ENCODE results near the gene IRAK4. TPM values are rescaled to one million over a fixed set of nuclear protein-coding genes. Genes with fewer than 3 reads are reported as not detected.
A peak's percentile ranks its signal among the peaks of the same experiment; 100 is the strongest.

IRAK4 gene
- total and polyA plus RNA-seq, 2 experiments from 2014 or later, result 5.1 to 15.9 TPM

GRCh38 chr12:43723134-43723533 lies 35.6 kb upstream of the IRAK4 start:
- Histone ChIP-seq H4K20me1 (ENCODE audit: insufficient read depth, poor library complexity, severe bottlenecking) (no peaks in the 10 kb centered on the region), H3K36me3 (replicated peaks; ENCODE audit: insufficient read depth, low read depth) (no peaks in the 10 kb centered on the region), H3K27me3 (no peaks in the 10 kb centered on the region), H3K27ac (no peak overlapping the region), H2AFZ (no peak overlapping the region), H3K4me3 (no peak overlapping the region), H3K4me2 (no peak overlapping the region), H3K9me3 (ENCODE audit: low read depth) (no peaks in the 10 kb centered on the region), H3K9me2 (replicated peaks; ENCODE audit: insufficient read depth) (no peaks in the 10 kb centered on the region), H3K4me1 (ENCODE audit: insufficient read depth) (no peaks in the 10 kb centered on the region), H3K79me2 (no peaks in the 10 kb centered on the region)
- no peak for TF ChIP-seq EZH2 (IDR thresholded peaks at IDR 0.05; ENCODE audit: borderline replicate concordance)
- TF ChIP-seq CTCF (IDR thresholded peaks at IDR 0.05; ENCODE audit: poor library complexity), result no peak
- no peak for TF ChIP-seq EZH2phosphoT487 (IDR thresholded peaks at IDR 0.05; ENCODE audit: low read depth, severe bottlenecking, unreplicated experiment)
- DNase-seq (ENCODE audit: low spot score), result no peak

GRCh38 chr12:43728117-43728516 lies 30.6 kb upstream of the IRAK4 start:
- no peak overlapping the region for H3K4me2 ChIP-seq
- H3K9me2 ChIP-seq (replicated peaks; ENCODE audit: insufficient read depth), result no peaks in the 10 kb centered on the region
- H3K27me3 ChIP-seq, result no peaks in the 10 kb centered on the region
- H3K4me1 ChIP-seq (ENCODE audit: insufficient read depth), result no peaks in the 10 kb centered on the region
- H3K9me3 ChIP-seq (ENCODE audit: low read depth), result no peaks in the 10 kb centered on the region
- no peak for DNase-seq (ENCODE audit: low spot score)
- WGBS (ENCODE audit: low lambda C conversion rate, missing lambda C conversion rate), result 56% methylated on average over 2 of the region's 2 CpGs
- no peaks in the 10 kb centered on the region for H3K79me2 ChIP-seq
- H3K4me3 ChIP-seq, result no peak overlapping the region
- H2AFZ ChIP-seq, result no peak overlapping the region
- no peaks in the 10 kb centered on the region for H3K36me3 ChIP-seq (replicated peaks; ENCODE audit: insufficient read depth, low read depth)
- no peaks in the 10 kb centered on the region for H4K20me1 ChIP-seq (ENCODE audit: insufficient read depth, poor library complexity, severe bottlenecking)
- TF ChIP-seq CTCF (IDR thresholded peaks at IDR 0.05; ENCODE audit: poor library complexity) (peak; percentile 58), EZH2 (IDR thresholded peaks at IDR 0.05; ENCODE audit: borderline replicate concordance) (no peak), EZH2phosphoT487 (IDR thresholded peaks at IDR 0.05; ENCODE audit: low read depth, severe bottlenecking, unreplicated experiment) (no peak)
- H3K27ac ChIP-seq, result no peak overlapping the region

- Histone ChIP-seq H4K20me1 (ENCODE audit: insufficient read depth, poor library complexity, severe bottlenecking) (no peaks in the 10 kb centered on the region), H3K9me2 (replicated peaks; ENCODE audit: insufficient read depth) (no peaks in the 10 kb centered on the region), H3K4me3 (no peak overlapping the region), H3K9me3 (ENCODE audit: low read depth) (no peaks in the 10 kb centered on the region), H3K27ac (no peak overlapping the region), H2AFZ (no peak overlapping the region), H3K4me2 (no peak overlapping the region), H3K36me3 (replicated peaks; ENCODE audit: insufficient read depth, low read depth) (no peaks in the 10 kb centered on the region), H3K4me1 (ENCODE audit: insufficient read depth) (no peaks in the 10 kb centered on the region), H3K79me2 (no peaks in the 10 kb centered on the region), H3K27me3 (no peaks in the 10 kb centered on the region)
- WGBS (ENCODE audit: low lambda C conversion rate, missing lambda C conversion rate), result 91% methylated on average over 1 of the region's 1 CpG
- no peak for DNase-seq (ENCODE audit: low spot score)
- TF ChIP-seq CTCF (IDR thresholded peaks at IDR 0.05; ENCODE audit: poor library complexity) (no peak), EZH2phosphoT487 (IDR thresholded peaks at IDR 0.05; ENCODE audit: low read depth, severe bottlenecking, unreplicated experiment) (no peak), EZH2 (IDR thresholded peaks at IDR 0.05; ENCODE audit: borderline replicate concordance) (no peak)
Measured at GRCh38 chr12:43728698-43729097, 30.1 kb upstream of the IRAK4 start.

- H2AFZ ChIP-seq, result no peak overlapping the region
- no peak for DNase-seq (ENCODE audit: low spot score)
- no peaks in the 10 kb centered on the region for H3K9me3 ChIP-seq (ENCODE audit: low read depth)
- no peak overlapping the region for H3K27ac ChIP-seq
- no peaks in the 10 kb centered on the region for H4K20me1 ChIP-seq (ENCODE audit: insufficient read depth, poor library complexity, severe bottlenecking)
- H3K27me3 ChIP-seq, result no peaks in the 10 kb centered on the region
- WGBS (ENCODE audit: low lambda C conversion rate, missing lambda C conversion rate), result 91% methylated on average over 4 of the region's 4 CpGs
- H3K4me2 ChIP-seq, result no peak overlapping the region
- H3K79me2 ChIP-seq, result no peaks in the 10 kb centered on the region
- no peaks in the 10 kb centered on the region for H3K36me3 ChIP-seq (replicated peaks; ENCODE audit: insufficient read depth, low read depth)
- H3K9me2 ChIP-seq (replicated peaks; ENCODE audit: insufficient read depth), result no peaks in the 10 kb centered on the region
- no peaks in the 10 kb centered on the region for H3K4me1 ChIP-seq (ENCODE audit: insufficient read depth)
- H3K4me3 ChIP-seq, result no peak overlapping the region
- TF ChIP-seq EZH2phosphoT487 (IDR thresholded peaks at IDR 0.05; ENCODE audit: low read depth, severe bottlenecking, unreplicated experiment) (no peak), EZH2 (IDR thresholded peaks at IDR 0.05; ENCODE audit: borderline replicate concordance) (no peak), CTCF (IDR thresholded peaks at IDR 0.05; ENCODE audit: poor library complexity) (no peak)
Measured at GRCh38 chr12:43730283-43730682, 28.5 kb upstream of the IRAK4 start.

All from hepatocyte (in vitro differentiated cells).